NCI-H2107 treated with DMSO at 0.1 percent for 48 hours (cell line): ENCODE results near the gene ABI3BP.

Experiments used
- DNase-seq: peaks from one replicate; lab custom pipeline; 2025; ENCODE audit not compliant: unreplicated experiment; lab: John Stamatoyannopoulos, UW

ABI3BP gene

DNA sequence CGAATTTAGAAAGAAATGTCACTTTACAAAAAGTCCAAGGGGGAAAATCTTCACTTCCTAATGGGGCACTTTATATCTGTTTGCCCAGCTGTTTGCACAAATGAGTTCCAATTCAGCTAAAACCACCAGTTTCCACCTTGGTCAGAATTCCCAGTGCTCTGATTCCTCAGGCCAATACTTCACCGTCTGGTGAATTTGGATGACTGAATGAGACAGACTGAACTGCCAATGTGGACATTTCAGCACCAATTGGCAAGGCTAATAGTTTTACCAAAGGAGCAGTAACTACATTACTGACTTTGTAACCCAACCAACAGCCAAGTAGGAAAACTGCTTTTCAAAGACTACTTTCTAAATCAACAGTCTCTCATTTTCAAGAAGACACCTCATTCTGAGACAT, 51.8 kb downstream of the ABI3BP start:
- no peak for DNase-seq

DNA sequence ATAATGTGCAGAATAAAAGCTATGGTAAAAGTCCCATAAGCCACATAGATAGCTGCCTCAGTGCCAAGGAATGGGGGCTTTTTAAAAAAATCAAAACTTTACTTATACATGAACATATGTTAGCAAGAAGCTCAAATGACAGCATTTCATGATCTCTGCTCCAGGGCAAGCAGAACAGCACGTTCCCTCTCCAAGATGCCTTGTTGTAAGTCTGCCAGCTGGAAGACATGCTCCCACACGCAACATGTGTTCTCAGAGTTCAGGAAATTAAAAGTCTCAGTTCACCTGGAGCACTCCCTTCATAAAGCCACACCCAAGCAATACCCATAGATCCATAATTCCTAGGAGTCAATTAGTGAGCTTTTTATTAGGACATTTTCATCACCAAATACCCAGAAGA, 52.2 kb downstream of the ABI3BP start:
- DNase-seq, result no peak

DNA sequence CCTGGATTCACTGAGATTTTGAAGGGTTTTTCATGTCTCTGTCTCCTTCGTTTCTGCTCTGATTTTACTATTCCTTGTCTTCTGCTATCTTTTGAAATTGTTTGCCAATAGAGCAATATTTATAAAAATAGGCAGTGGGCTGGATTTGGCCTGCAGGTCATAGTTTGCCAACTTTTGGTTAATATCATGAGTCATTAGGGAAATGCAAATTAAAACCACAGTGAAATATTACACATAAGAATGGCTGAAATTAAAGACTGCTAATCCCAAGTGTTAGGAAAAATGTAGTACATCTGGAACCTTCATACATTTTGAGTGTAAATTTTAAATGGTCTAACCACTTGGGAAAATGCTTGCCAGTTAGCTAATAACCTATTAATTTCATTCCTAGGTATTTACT, 56.3 kb downstream of the ABI3BP start:
- DNase-seq, result no peak

GRCh38 chr3:100932491-100932890, 60.7 kb downstream of the ABI3BP start:
- DNase-seq, result no peak

- DNase-seq, result no peak
Observed at GRCh38 chr3:100928638-100929428, 64.4 kb downstream of the ABI3BP start.

- no peak for DNase-seq
Observed at GRCh38 chr3:100927775-100928174, 65.4 kb downstream of the ABI3BP start.

GRCh38 chr3:100915706-100916495, 77.3 kb downstream of the ABI3BP start:
- DNase-seq, result no peak

GRCh38 chr3:100913870-100914648, 79.2 kb downstream of the ABI3BP start:
- no peak for DNase-seq

GRCh38 chr3:100912976-100913545, 80.2 kb downstream of the ABI3BP start:
- DNase-seq, result no peak

DNA sequence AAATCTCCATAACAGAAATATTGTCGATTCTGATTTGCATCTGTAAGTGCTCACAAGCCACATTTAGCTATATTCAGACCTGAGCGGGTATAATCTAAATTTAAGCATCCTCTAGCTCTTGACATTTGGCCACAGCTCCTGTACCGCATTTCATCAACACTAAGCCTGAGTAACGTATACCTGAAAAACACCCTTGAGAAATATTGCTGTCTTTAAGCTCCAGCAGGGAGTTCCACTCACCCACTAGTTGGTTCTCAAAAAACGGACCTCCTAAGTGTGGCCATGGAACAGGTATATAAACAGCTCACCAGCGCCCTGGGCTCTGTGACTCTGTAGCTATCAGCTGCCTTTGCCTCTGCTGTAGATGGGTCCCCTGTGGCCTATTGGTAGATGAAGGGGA, 80.7 kb downstream of the ABI3BP start:
- DNase-seq, result no peak

GRCh38 chr3:100911956-100912355, 81.3 kb downstream of the ABI3BP start:
- no peak for DNase-seq

DNA sequence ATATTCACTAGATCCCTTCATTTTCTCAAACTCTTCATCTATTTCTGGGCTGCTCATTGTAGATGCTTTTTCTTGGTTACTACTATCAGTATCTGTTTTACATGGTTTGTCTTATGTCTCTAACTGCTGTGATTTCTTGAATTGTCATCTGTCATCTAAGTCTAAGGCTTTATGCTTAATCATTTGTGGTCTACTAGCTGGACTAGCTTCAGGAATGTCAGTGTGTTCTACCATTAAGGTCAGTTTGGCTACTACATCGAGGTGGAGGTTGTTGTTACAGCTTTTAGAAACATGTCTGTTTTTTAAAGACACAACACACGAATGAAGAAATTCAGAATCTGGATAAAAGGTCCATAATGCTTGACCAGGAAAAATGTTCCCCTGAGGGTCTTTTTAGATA, 82.2 kb downstream of the ABI3BP start:
- DNase-seq, result no peak

- no peak for DNase-seq
Observed at GRCh38 chr3:100902572-100902971, 90.6 kb downstream of the ABI3BP start.

DNA sequence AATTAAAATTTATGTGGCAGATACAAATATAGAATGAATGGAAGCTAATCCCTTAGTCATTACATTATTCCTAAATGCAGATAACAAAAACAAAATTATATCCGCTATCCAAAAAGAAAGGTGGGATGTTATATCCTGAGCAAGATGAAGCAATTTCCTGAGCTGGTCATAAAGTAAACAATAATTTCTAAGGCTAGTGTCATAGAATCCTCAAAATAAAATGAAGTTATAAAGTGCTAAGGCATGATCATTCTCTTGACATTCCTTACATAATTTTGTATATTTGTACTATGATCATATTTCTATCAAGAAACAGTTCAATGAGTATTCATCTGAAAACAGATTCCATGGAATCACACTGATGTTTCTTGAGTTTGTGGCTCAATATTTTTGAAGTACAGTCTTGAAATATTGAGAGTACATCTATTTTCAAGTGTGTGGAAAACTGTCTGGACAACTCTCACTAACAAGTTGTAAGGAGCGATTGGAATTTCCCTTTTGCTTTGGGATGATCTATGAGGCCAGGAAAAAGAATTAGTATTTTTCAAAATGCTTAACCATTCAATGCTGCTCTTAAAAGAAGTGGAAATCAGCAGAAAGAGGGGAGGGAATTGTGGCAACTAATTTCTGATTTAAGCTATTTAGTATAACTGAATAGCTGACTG, 92.4 kb downstream of the ABI3BP start:
- DNase-seq, result no peak

DNA sequence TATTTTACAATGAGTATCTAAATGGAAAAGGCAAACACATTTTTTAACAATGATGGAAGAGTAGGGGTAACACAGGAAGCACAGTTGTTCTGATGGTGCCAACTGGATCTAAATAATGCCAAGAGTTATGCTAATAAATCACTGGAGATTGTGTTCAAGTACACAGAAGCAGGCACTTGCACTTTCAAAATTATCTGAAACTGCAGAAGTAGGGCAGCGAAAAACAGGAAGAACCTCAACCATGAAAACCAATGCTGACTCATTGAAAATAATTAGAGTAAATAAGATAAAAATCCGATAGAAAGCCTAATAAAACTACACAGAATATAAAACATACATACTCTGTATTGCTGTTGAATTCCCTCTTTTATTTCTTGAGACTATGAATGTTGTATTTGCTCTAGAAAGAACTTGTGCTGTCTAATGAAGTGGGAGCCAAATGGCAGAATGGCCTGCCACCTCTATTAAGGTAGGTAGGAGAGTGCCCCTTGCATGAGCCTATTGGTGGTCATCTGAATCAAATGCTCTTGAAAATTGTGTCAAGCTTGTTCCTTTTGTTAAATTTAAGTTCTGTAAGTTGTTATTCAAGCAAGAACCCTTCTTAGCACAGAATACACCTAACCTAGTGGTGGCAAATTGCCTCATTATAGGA, 93.7 kb downstream of the ABI3BP start:
- DNase-seq, result no peak

DNA sequence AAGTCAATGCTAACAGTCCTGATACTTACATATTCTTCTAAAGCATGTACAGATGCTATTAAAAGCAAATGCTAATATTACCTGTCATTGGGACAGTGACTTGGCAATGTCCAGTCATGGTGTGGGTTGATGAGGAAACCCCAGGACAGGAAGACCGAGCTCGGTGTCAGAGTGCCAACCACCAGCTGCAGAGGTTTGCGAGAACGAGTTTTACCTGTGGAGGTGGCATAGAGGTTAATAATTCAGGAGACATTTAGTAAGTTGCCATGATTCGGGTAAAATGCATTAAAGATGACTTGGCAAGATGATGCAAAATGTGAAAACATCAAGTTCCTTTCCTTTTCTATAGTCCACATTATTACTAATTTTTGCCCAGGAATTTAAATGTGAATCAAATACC, 94.5 kb downstream of the ABI3BP start:
- no peak for DNase-seq

DNA sequence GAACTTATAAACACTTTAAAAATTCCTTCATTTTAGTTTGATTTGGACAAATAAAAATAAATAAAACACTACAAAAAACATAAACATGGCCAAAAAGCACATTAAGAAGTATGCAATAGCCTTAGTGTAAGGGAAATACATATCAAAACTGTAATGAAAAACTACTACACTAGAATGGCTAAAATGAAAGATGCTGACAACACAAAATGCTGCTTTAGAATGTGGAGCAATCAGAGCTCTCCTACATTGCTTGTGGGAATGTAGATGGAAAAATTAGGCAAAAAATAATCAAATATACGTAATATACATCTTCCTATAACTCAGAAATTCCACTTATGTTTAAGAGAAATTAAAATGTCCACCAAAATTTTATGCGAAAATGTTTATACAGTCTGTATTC, 96.2 kb downstream of the ABI3BP start:
- DNase-seq, result no peak

DNA sequence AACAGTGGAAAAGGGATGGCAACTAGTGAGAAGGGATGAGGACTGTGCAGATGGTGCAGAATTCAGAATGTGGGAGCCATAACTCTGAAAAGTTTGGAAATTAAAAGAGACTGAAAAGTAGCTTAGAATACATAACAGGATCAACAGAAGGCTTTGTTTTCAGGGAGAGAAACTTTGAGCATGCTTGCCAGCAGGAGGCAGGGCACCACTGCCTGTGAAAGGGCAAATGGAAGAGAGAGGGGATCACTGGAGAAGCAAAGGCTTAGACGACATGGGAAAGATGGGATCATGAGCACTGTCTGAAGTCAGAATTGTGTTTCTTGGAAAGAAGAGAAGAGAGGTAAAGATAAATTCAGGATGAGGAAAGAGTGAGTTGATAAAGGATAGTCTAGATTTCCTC, 99.6 kb downstream of the ABI3BP start:
- DNase-seq, result no peak

- DNase-seq, result no peak
Observed at GRCh38 chr3:100893108-100893507, 100.1 kb downstream of the ABI3BP start.

DNA sequence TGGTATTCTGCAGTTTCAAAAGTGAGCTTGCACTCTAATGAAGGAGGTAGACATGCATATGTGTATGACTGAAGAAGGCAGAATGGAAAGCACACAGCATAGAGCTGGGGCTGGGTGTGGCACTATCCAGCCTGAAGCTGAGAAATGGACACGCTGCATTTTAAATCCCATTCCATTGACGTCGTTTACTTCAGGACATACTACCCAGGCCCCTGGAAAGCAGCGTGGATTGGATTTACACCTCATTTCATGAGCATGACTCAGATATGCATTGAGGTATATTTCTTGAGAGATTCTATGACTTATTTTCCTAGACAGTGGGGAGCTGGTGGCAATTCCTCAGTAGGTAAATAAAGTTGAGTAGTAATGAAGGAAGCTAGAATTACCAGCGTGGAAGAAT, 101.4 kb downstream of the ABI3BP start:
- DNase-seq, result no peak
